Measurements from ENCODE around the gene PPP1R12B.

PPP1R12B gene

DNA sequence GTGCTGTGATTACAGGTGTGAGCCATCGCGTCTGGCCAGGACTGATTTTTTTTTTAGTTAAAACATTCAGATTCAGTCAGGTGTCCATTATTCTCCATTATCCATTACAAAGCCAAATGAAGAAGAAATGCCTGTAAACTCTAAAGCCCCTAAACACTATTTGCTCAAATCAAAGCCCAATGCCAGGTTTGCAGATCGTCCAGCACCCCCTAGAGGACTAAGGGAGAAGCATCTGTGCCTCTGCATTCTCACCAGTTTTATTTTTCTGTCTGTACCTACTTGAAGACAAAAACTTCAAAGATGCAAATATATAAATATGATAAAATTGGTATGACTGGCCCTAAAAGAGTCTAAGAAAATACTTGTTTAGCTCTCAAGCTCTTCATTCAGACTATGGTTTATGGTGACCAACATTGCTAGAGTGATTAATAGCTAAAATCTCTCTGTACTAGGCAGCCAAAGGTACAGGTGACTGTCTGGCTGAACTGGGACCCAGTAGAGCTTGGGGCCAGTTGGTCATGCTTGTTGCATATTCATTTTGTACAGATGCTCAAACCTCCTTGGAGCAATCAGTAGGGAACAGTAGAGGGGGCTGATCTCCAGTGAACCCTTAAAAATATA lies 223.3 kb downstream of the PPP1R12B start:
- Histone ChIP-seq H3K4me3 (ENCODE audit: low read depth, low read length) (no peak overlapping the region), H3K36me3 (replicated peaks) (no peaks in the 10 kb centered on the region), H3K27ac (no peak overlapping the region), H3K27me3 (replicated peaks) (no peaks in the 10 kb centered on the region)
- DNase-seq: no peak
- in situ Hi-C loops (cut with HindIII; ENCODE audit: low pct_ligation_motif_present, low sequenced_read_pairs): no loop called here
- TF ChIP-seq, protein P1, sequence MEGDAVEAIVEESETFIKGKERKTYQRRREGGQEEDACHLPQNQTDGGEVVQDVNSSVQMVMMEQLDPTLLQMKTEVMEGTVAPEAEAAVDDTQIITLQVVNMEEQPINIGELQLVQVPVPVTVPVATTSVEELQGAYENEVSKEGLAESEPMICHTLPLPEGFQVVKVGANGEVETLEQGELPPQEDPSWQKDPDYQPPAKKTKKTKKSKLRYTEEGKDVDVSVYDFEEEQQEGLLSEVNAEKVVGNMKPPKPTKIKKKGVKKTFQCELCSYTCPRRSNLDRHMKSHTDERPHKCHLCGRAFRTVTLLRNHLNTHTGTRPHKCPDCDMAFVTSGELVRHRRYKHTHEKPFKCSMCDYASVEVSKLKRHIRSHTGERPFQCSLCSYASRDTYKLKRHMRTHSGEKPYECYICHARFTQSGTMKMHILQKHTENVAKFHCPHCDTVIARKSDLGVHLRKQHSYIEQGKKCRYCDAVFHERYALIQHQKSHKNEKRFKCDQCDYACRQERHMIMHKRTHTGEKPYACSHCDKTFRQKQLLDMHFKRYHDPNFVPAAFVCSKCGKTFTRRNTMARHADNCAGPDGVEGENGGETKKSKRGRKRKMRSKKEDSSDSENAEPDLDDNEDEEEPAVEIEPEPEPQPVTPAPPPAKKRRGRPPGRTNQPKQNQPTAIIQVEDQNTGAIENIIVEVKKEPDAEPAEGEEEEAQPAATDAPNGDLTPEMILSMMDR (IDR thresholded peaks at IDR 0.05; ENCODE audit: low read depth, low read length, missing control alignments): peak; percentile 92

DNA sequence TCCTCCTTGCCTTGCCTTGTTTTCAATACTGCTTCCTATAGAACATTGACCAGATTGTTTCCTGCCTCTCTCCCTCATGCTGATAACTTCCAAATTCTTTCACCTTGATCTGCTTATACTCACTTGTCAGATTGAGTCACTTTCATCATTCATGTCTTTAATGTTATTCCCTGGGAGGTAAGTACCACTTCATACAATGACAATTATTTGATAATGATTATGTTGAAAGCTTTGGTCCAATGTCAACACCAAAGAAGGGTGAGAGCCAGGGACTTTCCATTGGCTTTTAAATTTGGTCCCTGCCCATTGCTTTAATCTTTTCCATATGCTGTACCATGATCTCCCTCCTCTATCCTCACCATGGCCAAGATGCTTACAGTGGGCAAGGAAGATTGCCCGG lies 224.4 kb downstream of the PPP1R12B start:
- in situ Hi-C loops (cut with HindIII; ENCODE audit: low pct_ligation_motif_present, low sequenced_read_pairs): no loop called here
- H3K27ac ChIP-seq: no peak overlapping the region
- TF ChIP-seq, protein P1 (IDR thresholded peaks at IDR 0.05; ENCODE audit: low read depth, low read length, missing control alignments): no peak
- no peaks in the 10 kb centered on the region for H3K36me3 ChIP-seq (replicated peaks)
- no peaks in the 10 kb centered on the region for H3K27me3 ChIP-seq (replicated peaks)
- DNase-seq: no peak
- no peak overlapping the region for H3K4me3 ChIP-seq (ENCODE audit: low read depth, low read length)

DNA sequence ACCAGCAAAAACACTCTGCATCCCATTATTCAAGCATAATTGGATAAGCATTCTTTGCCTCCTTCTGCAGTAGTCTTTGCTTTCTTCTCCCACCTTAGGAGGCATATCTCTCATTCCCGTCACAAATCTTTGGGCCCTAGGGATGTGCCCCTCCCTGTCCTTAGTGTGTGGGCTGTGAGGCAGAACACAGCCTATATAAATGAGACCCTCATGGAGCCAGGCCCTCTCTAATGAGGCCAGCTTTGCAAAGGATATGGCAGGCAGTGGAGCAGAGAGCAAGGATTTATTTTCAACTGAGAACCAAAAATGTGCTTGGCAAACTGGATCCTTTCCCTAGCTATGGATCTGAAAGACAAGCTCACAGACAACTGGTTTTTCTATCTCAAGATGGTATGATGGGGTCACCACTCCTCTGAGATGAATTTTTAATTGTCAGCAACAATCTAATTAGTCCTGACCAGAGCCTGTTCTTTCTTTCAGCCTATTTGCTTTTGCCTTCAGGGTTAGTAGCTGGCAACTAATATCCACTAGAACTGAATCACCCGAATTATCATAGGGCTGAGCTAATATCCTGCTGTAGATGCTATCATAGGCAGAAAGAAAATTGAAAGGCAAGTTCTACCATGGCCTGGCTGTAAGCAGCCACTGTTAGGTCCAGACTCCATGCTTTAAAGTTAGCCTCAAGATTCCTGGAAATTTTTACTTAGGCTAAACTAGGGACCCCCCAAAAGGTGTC lies 227.6 kb downstream of the PPP1R12B start:
- in situ Hi-C loops (cut with HindIII; ENCODE audit: low pct_ligation_motif_present, low sequenced_read_pairs): no loop called here
- DNase-seq: no peak
- H3K27ac ChIP-seq: peak overlapping the region; percentile 76
- H3K4me3 ChIP-seq (ENCODE audit: low read depth, low read length): no peak overlapping the region
- TF ChIP-seq, protein P1 (IDR thresholded peaks at IDR 0.05; ENCODE audit: low read depth, low read length, missing control alignments): no peak
- no peaks in the 10 kb centered on the region for H3K36me3 ChIP-seq (replicated peaks)
- no peaks in the 10 kb centered on the region for H3K27me3 ChIP-seq (replicated peaks)

DNA sequence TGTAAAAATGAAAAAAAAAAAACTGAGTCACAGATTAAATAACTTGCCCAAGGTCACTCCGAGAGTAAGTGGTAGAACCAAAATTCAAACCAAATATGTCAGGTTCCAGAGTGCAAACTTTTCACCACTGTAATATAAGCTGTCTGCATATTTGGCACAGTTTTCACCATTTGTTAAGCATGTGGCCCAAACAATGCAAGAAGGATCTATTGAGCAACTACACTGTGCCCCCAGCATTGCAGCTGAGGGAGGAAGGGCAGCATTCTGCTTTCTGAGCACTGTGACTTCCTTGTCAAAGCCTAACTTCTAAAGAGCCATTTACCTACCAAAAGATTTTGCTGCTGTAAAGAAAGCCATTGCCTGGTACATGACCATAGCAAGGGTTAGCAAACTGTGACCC lies 228.3 kb downstream of the PPP1R12B start:
- Histone ChIP-seq H3K4me3 (ENCODE audit: low read depth, low read length) (no peak overlapping the region), H3K36me3 (replicated peaks) (no peaks in the 10 kb centered on the region), H3K27me3 (replicated peaks) (no peaks in the 10 kb centered on the region), H3K27ac (peak overlapping the region; percentile 76)
- DNase-seq: peak; percentile 69
- in situ Hi-C loops (cut with HindIII; ENCODE audit: low pct_ligation_motif_present, low sequenced_read_pairs): no loop called here
- TF ChIP-seq, protein P1 (IDR thresholded peaks at IDR 0.05; ENCODE audit: low read depth, low read length, missing control alignments): no peak

DNA sequence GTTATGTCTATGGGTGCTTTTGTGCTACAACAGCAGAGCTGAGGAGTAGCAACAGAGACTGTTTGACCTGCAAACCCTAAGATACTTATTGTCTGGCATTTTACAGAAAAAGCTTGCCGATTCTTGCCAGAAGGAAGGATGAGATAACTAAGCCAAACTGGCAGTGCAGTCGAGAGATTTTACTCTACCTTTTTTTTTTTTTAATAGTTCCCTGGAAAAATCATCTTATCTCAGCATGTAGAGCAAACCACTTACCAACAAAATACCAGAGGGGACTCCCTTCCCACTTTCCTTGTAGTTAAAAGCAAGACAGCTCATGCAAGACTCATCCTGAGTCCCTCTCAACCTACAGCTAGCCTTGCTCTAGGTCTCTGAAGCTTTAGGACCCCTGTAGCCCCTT lies 228.9 kb downstream of the PPP1R12B start:
- H3K27ac ChIP-seq: peak overlapping the region; percentile 76
- H3K4me3 ChIP-seq (ENCODE audit: low read depth, low read length): no peak overlapping the region
- H3K36me3 ChIP-seq (replicated peaks): no peaks in the 10 kb centered on the region
- no peaks in the 10 kb centered on the region for H3K27me3 ChIP-seq (replicated peaks)
- in situ Hi-C loops (cut with HindIII; ENCODE audit: low pct_ligation_motif_present, low sequenced_read_pairs): no loop called here
- TF ChIP-seq, protein P1 (IDR thresholded peaks at IDR 0.05; ENCODE audit: low read depth, low read length, missing control alignments): no peak
- no peak for DNase-seq
